H1 (cell line): ENCODE data around the gene GIPR. TPM values are rescaled to one million over a fixed set of nuclear protein-coding genes. Genes with fewer than 3 reads are reported as not detected.

ENCODE experiments used
- CHD1 ChIP-seq: IDR thresholded peaks from 2 replicates; pipeline ENCODE4 v1.6.1; 2012; ENCODE audit warnings: low read depth, low read length, improper control_type of control experiment
- EP300 ChIP-seq, 2 experiments: IDR thresholded peaks; 1 replicate in 1 of 2; 2 replicates in 1 of 2; pipeline ENCODE4 v1.6.1; 2011 to 2012; ENCODE audit warnings: low read depth in 2 of 2, low read length in 2 of 2, mild to moderate bottlenecking in 2 of 2, borderline replicate concordance in 1 of 2, inconsistent platforms in 1 of 2, moderate library complexity in 1 of 2
- EZH2 ChIP-seq: fragments of 200-600 bp; sonication (generic); IDR thresholded peaks from 2 replicates; pipeline ENCODE4 v1.7.1; 2012; ENCODE audit warnings: low read depth, mild to moderate bottlenecking, moderate library complexity, low read length, inconsistent platforms; ENCODE audit not compliant: severe bottlenecking
- JUND ChIP-seq: IDR thresholded peaks from 2 replicates; pipeline ENCODE4 v1.6.1; 2011; ENCODE audit warnings: mild to moderate bottlenecking, improper control_type of control experiment, low read length
- KDM4A ChIP-seq: IDR thresholded peaks from one replicate; pipeline ENCODE4 v1.7.1; 2012; ENCODE audit warnings: low read depth, mild to moderate bottlenecking, moderate library complexity, low read length, inconsistent platforms; ENCODE audit not compliant: severe bottlenecking
- RNF2 ChIP-seq: fragments of 200-900, 300-1000 bp; sonication (generic); IDR thresholded peaks from 2 replicates; pipeline ENCODE4 v1.7.1; 2016; ENCODE audit warnings: borderline replicate concordance, low read depth, mild to moderate bottlenecking, antibody characterized with exemption, low read length; ENCODE audit not compliant: poor library complexity, severe bottlenecking; ENCODE audit errors: missing control alignments
- TCF12 ChIP-seq: IDR thresholded peaks from 2 replicates; pipeline ENCODE4 v1.6.1; 2011; ENCODE audit warnings: low read depth, mild to moderate bottlenecking, low read length
- polyA plus RNA-seq, 7 experiments: library from polyadenylated mRNA; depleted of rRNA in 3 of 7; stranded (reverse) in 5 of 7; unstranded in 2 of 7; fragments of >200 nt in 5 of 7; fragments of 200-250 nt in 2 of 7; gene quantifications; 1 replicate in 5 of 7; 2 replicates in 1 of 7; 4 replicates in 1 of 7; pipeline versions ENCODE4 v1.2.1 to v1.2.3, GENCODE V29; 2011 to 2013; ENCODE audit warnings: missing spikeins in 2 of 7, mixed read lengths in 2 of 7
- total RNA-seq: library from RNA; stranded (reverse); fragmentation: NEBNext Ultra II Directional; extraction: Animal tissue kit (Norgen Biotek cat#: 25700); gene quantifications from 2 replicates; pipeline ENCODE4 v1.2.1, GENCODE V29; 2021

Gene GIPR
- total and polyA plus RNA-seq, 2 of the 8 experiments (the other 6 are each of a cell fraction or from before 2014, with no cell fraction given): 0.42 to 1.3 TPM

- 0 out of 2 replicates have a peak, but pooled peaks have one; percentile 18 for TF ChIP-seq JUND
- TF ChIP-seq RNF2: no peak
- peak in 1 of 2 experiments; percentile 92; a peak in 2 of 3 replicates for TF ChIP-seq EP300 (IDR thresholded peaks at IDR 0.05; ENCODE audit: borderline replicate concordance in 1 of 2, low read depth in 2 of 2, low read length in 2 of 2)
- no peak for TF ChIP-seq EZH2
- peak; percentile 33 for TF ChIP-seq KDM4A
- 0 out of 2 replicates have a peak, but pooled peaks have one; percentile 50 for TF ChIP-seq TCF12
- TF ChIP-seq CHD1: 0 out of 2 replicates have a peak, but pooled peaks have one; percentile 45
These were observed 9.6 kb downstream of the GIPR start (continued) for GRCh38 chr19:45677351-45678230.
